Liver (tissue), 3 donors: ENCODE measurements around the gene SETBP1.

Experiments used
- FOXA1 ChIP-seq: IDR thresholded peaks from 2 replicates; pipeline ENCODE4 v1.6.1; 2016; ENCODE audit warnings: antibody characterized with exemption
- FOXA2 ChIP-seq: IDR thresholded peaks from 2 replicates; pipeline ENCODE4 v1.6.1; 2016; ENCODE audit warnings: antibody characterized with exemption
- JUND ChIP-seq, 2 donors: IDR thresholded peaks; 2 replicates each; pipeline ENCODE4 v1.6.1; 2016; ENCODE audit warnings: antibody characterized with exemption in 2 of 2
- NR2F2 ChIP-seq: IDR thresholded peaks from 2 replicates; pipeline ENCODE4 v1.6.1; 2016; ENCODE audit warnings: antibody characterized with exemption
- RAD21 ChIP-seq, 2 donors: IDR thresholded peaks; 2 replicates each; pipeline ENCODE4 v1.6.1; 2016; ENCODE audit warnings: antibody characterized with exemption in 2 of 2, mild to moderate bottlenecking in 2 of 2
- SP1 ChIP-seq: IDR thresholded peaks from 2 replicates; pipeline ENCODE4 v1.6.1; 2018; ENCODE audit warnings: antibody characterized with exemption, mild to moderate bottlenecking
- TAF1 ChIP-seq: conservative IDR thresholded peaks from 2 replicates; pipeline ENCODE4 v1.6.1; 2016; ENCODE audit warnings: antibody characterized with exemption, mild to moderate bottlenecking
- YY1 ChIP-seq: IDR thresholded peaks from 2 replicates; pipeline ENCODE4 v1.6.1; 2016; ENCODE audit warnings: antibody characterized with exemption, mild to moderate bottlenecking
- TF ChIP-seq, protein P1 (sequence below): IDR thresholded peaks from 2 replicates; pipeline ENCODE4 v1.6.1; 2016; ENCODE audit warnings: antibody characterized with exemption, mild to moderate bottlenecking
- TF ChIP-seq, protein P2 (sequence below): fragments of 150-350 bp; IDR thresholded peaks from 2 replicates; pipeline ENCODE4 v1.5.1; 2017; ENCODE audit warnings: improper control_type of control experiment, low read depth, low read length; ENCODE audit not compliant: missing input control
- TF ChIP-seq, protein P3 (sequence below): IDR thresholded peaks from 2 replicates; pipeline ENCODE4 v1.6.1; 2016; ENCODE audit warnings: antibody characterized with exemption
- donor health status: healthy.
- donor health status: healthy.

DNA sequence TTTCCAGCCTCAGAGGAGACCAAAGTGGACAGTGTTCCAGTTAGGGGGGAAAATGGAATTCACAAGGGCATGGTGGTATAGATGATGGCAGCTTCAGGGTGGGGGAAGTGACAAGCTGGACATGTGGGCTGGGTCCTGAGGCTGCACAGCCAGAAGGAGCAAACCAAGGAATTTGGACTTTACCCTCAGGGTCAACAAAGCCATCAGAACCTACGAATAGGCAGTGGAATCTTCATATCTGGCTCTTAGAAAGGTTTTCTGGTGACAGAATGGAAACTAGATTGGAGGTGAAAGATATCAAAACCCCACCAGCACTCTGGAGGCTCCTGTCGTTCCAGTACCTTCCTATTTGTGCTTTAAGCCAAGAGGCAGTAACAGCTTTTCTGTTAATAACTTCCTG lies 127.1 kb downstream of the SETBP1 start:
- TF ChIP-seq FOXA1, result peak; percentile 54
- TF ChIP-seq, protein P1, sequence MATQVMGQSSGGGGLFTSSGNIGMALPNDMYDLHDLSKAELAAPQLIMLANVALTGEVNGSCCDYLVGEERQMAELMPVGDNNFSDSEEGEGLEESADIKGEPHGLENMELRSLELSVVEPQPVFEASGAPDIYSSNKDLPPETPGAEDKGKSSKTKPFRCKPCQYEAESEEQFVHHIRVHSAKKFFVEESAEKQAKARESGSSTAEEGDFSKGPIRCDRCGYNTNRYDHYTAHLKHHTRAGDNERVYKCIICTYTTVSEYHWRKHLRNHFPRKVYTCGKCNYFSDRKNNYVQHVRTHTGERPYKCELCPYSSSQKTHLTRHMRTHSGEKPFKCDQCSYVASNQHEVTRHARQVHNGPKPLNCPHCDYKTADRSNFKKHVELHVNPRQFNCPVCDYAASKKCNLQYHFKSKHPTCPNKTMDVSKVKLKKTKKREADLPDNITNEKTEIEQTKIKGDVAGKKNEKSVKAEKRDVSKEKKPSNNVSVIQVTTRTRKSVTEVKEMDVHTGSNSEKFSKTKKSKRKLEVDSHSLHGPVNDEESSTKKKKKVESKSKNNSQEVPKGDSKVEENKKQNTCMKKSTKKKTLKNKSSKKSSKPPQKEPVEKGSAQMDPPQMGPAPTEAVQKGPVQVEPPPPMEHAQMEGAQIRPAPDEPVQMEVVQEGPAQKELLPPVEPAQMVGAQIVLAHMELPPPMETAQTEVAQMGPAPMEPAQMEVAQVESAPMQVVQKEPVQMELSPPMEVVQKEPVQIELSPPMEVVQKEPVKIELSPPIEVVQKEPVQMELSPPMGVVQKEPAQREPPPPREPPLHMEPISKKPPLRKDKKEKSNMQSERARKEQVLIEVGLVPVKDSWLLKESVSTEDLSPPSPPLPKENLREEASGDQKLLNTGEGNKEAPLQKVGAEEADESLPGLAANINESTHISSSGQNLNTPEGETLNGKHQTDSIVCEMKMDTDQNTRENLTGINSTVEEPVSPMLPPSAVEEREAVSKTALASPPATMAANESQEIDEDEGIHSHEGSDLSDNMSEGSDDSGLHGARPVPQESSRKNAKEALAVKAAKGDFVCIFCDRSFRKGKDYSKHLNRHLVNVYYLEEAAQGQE, result no peak
- TF ChIP-seq, protein P2, sequence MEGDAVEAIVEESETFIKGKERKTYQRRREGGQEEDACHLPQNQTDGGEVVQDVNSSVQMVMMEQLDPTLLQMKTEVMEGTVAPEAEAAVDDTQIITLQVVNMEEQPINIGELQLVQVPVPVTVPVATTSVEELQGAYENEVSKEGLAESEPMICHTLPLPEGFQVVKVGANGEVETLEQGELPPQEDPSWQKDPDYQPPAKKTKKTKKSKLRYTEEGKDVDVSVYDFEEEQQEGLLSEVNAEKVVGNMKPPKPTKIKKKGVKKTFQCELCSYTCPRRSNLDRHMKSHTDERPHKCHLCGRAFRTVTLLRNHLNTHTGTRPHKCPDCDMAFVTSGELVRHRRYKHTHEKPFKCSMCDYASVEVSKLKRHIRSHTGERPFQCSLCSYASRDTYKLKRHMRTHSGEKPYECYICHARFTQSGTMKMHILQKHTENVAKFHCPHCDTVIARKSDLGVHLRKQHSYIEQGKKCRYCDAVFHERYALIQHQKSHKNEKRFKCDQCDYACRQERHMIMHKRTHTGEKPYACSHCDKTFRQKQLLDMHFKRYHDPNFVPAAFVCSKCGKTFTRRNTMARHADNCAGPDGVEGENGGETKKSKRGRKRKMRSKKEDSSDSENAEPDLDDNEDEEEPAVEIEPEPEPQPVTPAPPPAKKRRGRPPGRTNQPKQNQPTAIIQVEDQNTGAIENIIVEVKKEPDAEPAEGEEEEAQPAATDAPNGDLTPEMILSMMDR, result no peak
- no peak for TF ChIP-seq TAF1
- TF ChIP-seq FOXA2, result peak; percentile 67
- TF ChIP-seq, protein P3, sequence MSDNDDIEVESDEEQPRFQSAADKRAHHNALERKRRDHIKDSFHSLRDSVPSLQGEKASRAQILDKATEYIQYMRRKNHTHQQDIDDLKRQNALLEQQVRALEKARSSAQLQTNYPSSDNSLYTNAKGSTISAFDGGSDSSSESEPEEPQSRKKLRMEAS, result peak; percentile 55
- TF ChIP-seq RAD21 (IDR thresholded peaks at IDR 0.05), result peak; percentile 41 to 66
- TF ChIP-seq YY1, result peak; percentile 24
- peak; percentile 88 for TF ChIP-seq SP1
- TF ChIP-seq JUND (IDR thresholded peaks at IDR 0.05), result peak; percentile 84 to 87
- no peak for TF ChIP-seq NR2F2
